GM23338 (cell line): Measurements from ENCODE around the gene PARP9. TPM values are rescaled to one million over a fixed set of nuclear protein-coding genes. Genes with fewer than 3 reads are reported as not detected.

ENCODE experiments used
- ATAC-seq: fragments of 200-7000 bp; cut with Tn5 transposase; 3 replicates; pipeline ENCODE4 v1.9.1; 2020
- DNase-seq: peaks from one replicate; pipeline ENCODE4 v3.0.0-alpha.2; 2015; ENCODE audit warnings: low spot score
- H2AFZ ChIP-seq: fragments of 200-600 bp; sonication (generic); 2 replicates; pipeline ENCODE4 v1.8.0; 2016; ENCODE audit warnings: antibody characterized with exemption, mild to moderate bottlenecking, moderate library complexity
- H3F3A ChIP-seq: fragments of 200-600 bp; sonication (generic); replicated peaks from 2 replicates; pipeline ENCODE4 v1.8.0; 2017; ENCODE audit warnings: antibody characterized with exemption, mixed run types, low read depth
- H3K27ac ChIP-seq: fragments of 200-600 bp; sonication (generic); 2 replicates; pipeline ENCODE4 v1.6.1; 2016; ENCODE audit warnings: low read depth
- H3K27me3 ChIP-seq: fragments of 200-600 bp; sonication (generic); 2 replicates; pipeline ENCODE4 v1.8.0; 2016; ENCODE audit warnings: mild to moderate bottlenecking, mixed run types, moderate library complexity; ENCODE audit not compliant: insufficient read depth
- H3K36me3 ChIP-seq: fragments of 200-600 bp; sonication (generic); 2 replicates; pipeline ENCODE4 v1.8.0; 2016; ENCODE audit warnings: mild to moderate bottlenecking; ENCODE audit not compliant: insufficient read depth
- H3K4me1 ChIP-seq: fragments of 200-600 bp; sonication (generic); 2 replicates; pipeline ENCODE4 v1.8.0; 2016; ENCODE audit warnings: mild to moderate bottlenecking, moderate library complexity; ENCODE audit not compliant: insufficient read depth
- H3K4me2 ChIP-seq: fragments of 200-600 bp; sonication (generic); 2 replicates; pipeline ENCODE4 v1.7.1; 2017; ENCODE audit warnings: mixed run types
- H3K4me3 ChIP-seq: fragments of 200-600 bp; sonication (generic); 2 replicates; pipeline ENCODE4 v1.6.1; 2016; ENCODE audit warnings: mixed run types
- H3K79me2 ChIP-seq: fragments of 200-600 bp; sonication (generic); replicated peaks from 2 replicates; pipeline ENCODE4 v1.8.0; 2017; ENCODE audit warnings: mild to moderate bottlenecking; ENCODE audit not compliant: insufficient read depth
- H3K9me2 ChIP-seq: fragments of 200-600 bp; sonication (generic); 2 replicates; pipeline ENCODE4 v1.8.0; 2017; ENCODE audit not compliant: insufficient read depth
- H4K20me1 ChIP-seq: fragments of 200-600 bp; sonication (generic); replicated peaks from 2 replicates; pipeline ENCODE4 v1.8.0; 2017; ENCODE audit warnings: mild to moderate bottlenecking; ENCODE audit not compliant: insufficient read depth
- H3K27ac Mint-ChIP-seq: 2 replicates; pipeline ENCODE4 v1.8.0; 2020; ENCODE audit warnings: inconsistent platforms, mild to moderate bottlenecking, moderate library complexity, mixed read lengths
- H3K27me3 Mint-ChIP-seq: 3 replicates; pipeline ENCODE4 v1.8.0; 2022; ENCODE audit warnings: low read depth, mild to moderate bottlenecking, moderate library complexity, mixed read lengths, inconsistent platforms; ENCODE audit not compliant: insufficient read depth, poor library complexity
- H3K36me3 Mint-ChIP-seq: 3 replicates; pipeline ENCODE4 v1.8.0; 2021; ENCODE audit warnings: low read depth, mild to moderate bottlenecking, inconsistent platforms, moderate library complexity, mixed read lengths
- H3K4me1 Mint-ChIP-seq: 3 replicates; pipeline ENCODE4 v1.8.0; 2020; ENCODE audit warnings: mild to moderate bottlenecking, inconsistent platforms, mixed read lengths
- H3K4me3 Mint-ChIP-seq: 3 replicates; pipeline ENCODE4 v1.8.0; 2021; ENCODE audit warnings: moderate library complexity, mild to moderate bottlenecking, inconsistent platforms, mixed read lengths
- H3K9me3 Mint-ChIP-seq: 3 replicates; pipeline ENCODE4 v1.8.0; 2020; ENCODE audit warnings: moderate library complexity, mild to moderate bottlenecking, inconsistent platforms, mixed read lengths
- CREB1 ChIP-seq: fragments of 250-450 bp; sonication (Bioruptor Pico); IDR thresholded peaks from 2 replicates; pipeline ENCODE4 v1.5.0; 2020; ENCODE audit warnings: low read depth, mild to moderate bottlenecking, moderate library complexity
- ETS1 ChIP-seq: IDR thresholded peaks from 2 replicates; pipeline ENCODE4 v1.6.1; 2016; ENCODE audit warnings: antibody characterized with exemption
- EZH2 ChIP-seq: fragments of 200-600 bp; sonication (generic); IDR thresholded peaks from one replicate; pipeline ENCODE4 v1.8.0; 2017; ENCODE audit warnings: antibody characterized with exemption, mild to moderate bottlenecking, low read depth; ENCODE audit not compliant: unreplicated experiment
- EZH2phosphoT487 ChIP-seq: fragments of 200-600 bp; sonication (generic); IDR thresholded peaks from one replicate; pipeline ENCODE4 v1.8.1; 2018; ENCODE audit warnings: antibody characterized with exemption; ENCODE audit not compliant: unreplicated experiment
- JUNB ChIP-seq: IDR thresholded peaks from one replicate; pipeline ENCODE4 v1.6.1; 2016; ENCODE audit warnings: antibody characterized with exemption; ENCODE audit not compliant: unreplicated experiment
- NANOG ChIP-seq: IDR thresholded peaks from 2 replicates; pipeline ENCODE4 v1.6.1; 2016; ENCODE audit warnings: antibody characterized with exemption, borderline replicate concordance
- POLR2AphosphoS5 ChIP-seq: IDR thresholded peaks from 2 replicates; pipeline ENCODE4 v1.6.1; 2016; ENCODE audit warnings: antibody characterized with exemption, low read depth
- STAT1 ChIP-seq: IDR thresholded peaks from one replicate; pipeline ENCODE4 v1.6.1; 2016; ENCODE audit warnings: antibody characterized with exemption; ENCODE audit not compliant: unreplicated experiment
- ZNF114 ChIP-seq: fragments of 250-450 bp; sonication (Bioruptor Pico); IDR thresholded peaks from 2 replicates; pipeline ENCODE4 v1.5.0; 2020; ENCODE audit warnings: mild to moderate bottlenecking, moderate library complexity
- ZNF331 ChIP-seq: fragments of 250-450 bp; sonication (Bioruptor Pico); IDR thresholded peaks from 2 replicates; pipeline ENCODE4 v1.5.0; 2020; ENCODE audit warnings: low read depth, mild to moderate bottlenecking, moderate library complexity
- polyA plus RNA-seq: library from polyadenylated mRNA; unstranded; fragments of >200 nt; fragmentation: Nextera tagmentation; extraction: Ambion mirVana; gene quantifications from 2 replicates; pipeline ENCODE4 v1.2.1, GENCODE V29; 2016
- total RNA-seq: library from RNA; depleted of rRNA; stranded (reverse); fragments of >200 nt; shearing (Covaris generic); gene quantifications from 2 replicates; pipeline ENCODE4 v1.2.3, GENCODE V29; 2014
- TF ChIP-seq, protein P1 (sequence below), 2 experiments: fragments of 200-600 bp in 1 of 2; sonication (generic) in 1 of 2; conservative IDR thresholded peaks; 2 replicates each; pipeline versions ENCODE4 v1.5.1 to v1.6.1; 2016 to 2017; ENCODE audit warnings: antibody characterized with exemption in 2 of 2, low read depth in 2 of 2, mild to moderate bottlenecking in 2 of 2, moderate library complexity in 1 of 2
- TF ChIP-seq, protein P2 (sequence below): fragments of 250-450 bp; sonication (Bioruptor Pico); IDR thresholded peaks from 2 replicates; pipeline ENCODE4 v1.5.0; 2020; ENCODE audit warnings: mild to moderate bottlenecking, moderate library complexity
- TF ChIP-seq, protein P3 (sequence below): IDR thresholded peaks from one replicate; pipeline ENCODE4 v1.6.1; 2018; ENCODE audit warnings: antibody characterized with exemption; ENCODE audit not compliant: unreplicated experiment

PARP9 gene
- total and polyA plus RNA-seq, 2 experiments from 2014 or later: 1.8 to 2.2 TPM

DNA sequence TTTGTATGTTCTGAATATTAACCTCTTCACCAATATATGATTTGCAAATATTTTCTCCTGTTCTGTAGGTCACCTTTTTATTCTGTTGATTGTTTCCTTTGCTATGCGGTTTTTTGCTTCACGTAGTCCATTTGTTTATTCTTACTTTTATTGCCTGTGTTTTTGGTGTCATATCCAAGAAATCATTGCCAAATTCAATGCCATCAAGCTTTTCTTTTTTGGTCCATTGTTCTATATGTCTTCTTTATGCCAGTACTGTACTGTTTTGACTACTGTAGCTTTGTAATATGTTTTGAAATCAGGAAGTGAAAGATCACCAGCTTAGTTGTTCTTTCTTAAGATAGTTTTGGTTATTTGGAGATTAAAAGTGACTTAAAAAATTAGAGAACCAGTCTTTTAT lies 17.5 kb upstream of the PARP9 start:
- H3K9me3 Mint-ChIP-seq: peaks cover 31% of the 10 kb centered on the region
- DNase-seq (no peak), ATAC-seq (no peak)
- Histone ChIP-seq H3F3A (no peaks in the 10 kb centered on the region), H3K4me1 (peaks cover under 1% of the 10 kb centered on the region; the same call in 1 of the 2 replicates), H4K20me1 (no peaks in the 10 kb centered on the region), H3K79me2 (no peaks in the 10 kb centered on the region), H3K36me3 (no peaks in the 10 kb centered on the region), H3K4me2 (no peak overlapping the region), H3K4me3 (no peak overlapping the region), H3K27ac (no peak overlapping the region), H3K27me3 (peaks cover 21% of the 10 kb centered on the region), H3K9me2 (peaks cover 2% of the 10 kb centered on the region; the same call in 1 of the 2 replicates), H2AFZ (no peak overlapping the region)
- TF ChIP-seq ZNF114 (CRISPR knock-in tag): no peak
- TF ChIP-seq, protein P1, sequence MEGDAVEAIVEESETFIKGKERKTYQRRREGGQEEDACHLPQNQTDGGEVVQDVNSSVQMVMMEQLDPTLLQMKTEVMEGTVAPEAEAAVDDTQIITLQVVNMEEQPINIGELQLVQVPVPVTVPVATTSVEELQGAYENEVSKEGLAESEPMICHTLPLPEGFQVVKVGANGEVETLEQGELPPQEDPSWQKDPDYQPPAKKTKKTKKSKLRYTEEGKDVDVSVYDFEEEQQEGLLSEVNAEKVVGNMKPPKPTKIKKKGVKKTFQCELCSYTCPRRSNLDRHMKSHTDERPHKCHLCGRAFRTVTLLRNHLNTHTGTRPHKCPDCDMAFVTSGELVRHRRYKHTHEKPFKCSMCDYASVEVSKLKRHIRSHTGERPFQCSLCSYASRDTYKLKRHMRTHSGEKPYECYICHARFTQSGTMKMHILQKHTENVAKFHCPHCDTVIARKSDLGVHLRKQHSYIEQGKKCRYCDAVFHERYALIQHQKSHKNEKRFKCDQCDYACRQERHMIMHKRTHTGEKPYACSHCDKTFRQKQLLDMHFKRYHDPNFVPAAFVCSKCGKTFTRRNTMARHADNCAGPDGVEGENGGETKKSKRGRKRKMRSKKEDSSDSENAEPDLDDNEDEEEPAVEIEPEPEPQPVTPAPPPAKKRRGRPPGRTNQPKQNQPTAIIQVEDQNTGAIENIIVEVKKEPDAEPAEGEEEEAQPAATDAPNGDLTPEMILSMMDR (conservative IDR thresholded peaks at IDR 0.05; ENCODE audit: low read depth in 2 of 2): no peak
- no peak for TF ChIP-seq EZH2
- no peak for TF ChIP-seq EZH2phosphoT487
- TF ChIP-seq, protein P2, sequence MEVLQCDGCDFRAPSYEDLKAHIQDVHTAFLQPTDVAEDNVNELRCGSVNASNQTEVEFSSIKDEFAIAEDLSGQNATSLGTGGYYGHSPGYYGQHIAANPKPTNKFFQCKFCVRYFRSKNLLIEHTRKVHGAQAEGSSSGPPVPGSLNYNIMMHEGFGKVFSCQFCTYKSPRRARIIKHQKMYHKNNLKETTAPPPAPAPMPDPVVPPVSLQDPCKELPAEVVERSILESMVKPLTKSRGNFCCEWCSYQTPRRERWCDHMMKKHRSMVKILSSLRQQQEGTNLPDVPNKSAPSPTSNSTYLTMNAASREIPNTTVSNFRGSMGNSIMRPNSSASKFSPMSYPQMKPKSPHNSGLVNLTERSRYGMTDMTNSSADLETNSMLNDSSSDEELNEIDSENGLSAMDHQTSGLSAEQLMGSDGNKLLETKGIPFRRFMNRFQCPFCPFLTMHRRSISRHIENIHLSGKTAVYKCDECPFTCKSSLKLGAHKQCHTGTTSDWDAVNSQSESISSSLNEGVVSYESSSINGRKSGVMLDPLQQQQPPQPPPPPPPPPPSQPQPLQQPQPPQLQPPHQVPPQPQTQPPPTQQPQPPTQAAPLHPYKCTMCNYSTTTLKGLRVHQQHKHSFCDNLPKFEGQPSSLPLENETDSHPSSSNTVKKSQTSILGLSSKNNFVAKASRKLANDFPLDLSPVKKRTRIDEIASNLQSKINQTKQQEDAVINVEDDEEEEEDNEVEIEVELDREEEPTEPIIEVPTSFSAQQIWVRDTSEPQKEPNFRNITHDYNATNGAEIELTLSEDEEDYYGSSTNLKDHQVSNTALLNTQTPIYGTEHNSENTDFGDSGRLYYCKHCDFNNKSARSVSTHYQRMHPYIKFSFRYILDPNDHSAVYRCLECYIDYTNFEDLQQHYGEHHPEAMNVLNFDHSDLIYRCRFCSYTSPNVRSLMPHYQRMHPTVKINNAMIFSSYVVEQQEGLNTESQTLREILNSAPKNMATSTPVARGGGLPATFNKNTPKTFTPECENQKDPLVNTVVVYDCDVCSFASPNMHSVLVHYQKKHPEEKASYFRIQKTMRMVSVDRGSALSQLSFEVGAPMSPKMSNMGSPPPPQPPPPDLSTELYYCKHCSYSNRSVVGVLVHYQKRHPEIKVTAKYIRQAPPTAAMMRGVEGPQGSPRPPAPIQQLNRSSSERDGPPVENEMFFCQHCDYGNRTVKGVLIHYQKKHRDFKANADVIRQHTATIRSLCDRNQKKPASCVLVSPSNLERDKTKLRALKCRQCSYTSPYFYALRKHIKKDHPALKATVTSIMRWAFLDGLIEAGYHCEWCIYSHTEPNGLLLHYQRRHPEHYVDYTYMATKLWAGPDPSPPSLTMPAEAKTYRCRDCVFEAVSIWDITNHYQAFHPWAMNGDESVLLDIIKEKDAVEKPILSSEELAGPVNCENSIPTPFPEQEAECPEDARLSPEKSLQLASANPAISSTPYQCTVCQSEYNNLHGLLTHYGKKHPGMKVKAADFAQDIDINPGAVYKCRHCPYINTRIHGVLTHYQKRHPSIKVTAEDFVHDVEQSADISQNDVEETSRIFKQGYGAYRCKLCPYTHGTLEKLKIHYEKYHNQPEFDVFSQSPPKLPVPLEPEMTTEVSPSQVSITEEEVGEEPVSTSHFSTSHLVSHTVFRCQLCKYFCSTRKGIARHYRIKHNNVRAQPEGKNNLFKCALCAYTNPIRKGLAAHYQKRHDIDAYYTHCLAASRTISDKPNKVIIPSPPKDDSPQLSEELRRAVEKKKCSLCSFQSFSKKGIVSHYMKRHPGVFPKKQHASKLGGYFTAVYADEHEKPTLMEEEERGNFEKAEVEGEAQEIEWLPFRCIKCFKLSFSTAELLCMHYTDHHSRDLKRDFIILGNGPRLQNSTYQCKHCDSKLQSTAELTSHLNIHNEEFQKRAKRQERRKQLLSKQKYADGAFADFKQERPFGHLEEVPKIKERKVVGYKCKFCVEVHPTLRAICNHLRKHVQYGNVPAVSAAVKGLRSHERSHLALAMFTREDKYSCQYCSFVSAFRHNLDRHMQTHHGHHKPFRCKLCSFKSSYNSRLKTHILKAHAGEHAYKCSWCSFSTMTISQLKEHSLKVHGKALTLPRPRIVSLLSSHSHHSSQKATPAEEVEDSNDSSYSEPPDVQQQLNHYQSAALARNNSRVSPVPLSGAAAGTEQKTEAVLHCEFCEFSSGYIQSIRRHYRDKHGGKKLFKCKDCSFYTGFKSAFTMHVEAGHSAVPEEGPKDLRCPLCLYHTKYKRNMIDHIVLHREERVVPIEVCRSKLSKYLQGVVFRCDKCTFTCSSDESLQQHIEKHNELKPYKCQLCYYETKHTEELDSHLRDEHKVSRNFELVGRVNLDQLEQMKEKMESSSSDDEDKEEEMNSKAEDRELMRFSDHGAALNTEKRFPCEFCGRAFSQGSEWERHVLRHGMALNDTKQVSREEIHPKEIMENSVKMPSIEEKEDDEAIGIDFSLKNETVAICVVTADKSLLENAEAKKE (CRISPR knock-in tag): no peak
- no peak for TF ChIP-seq JUNB
- TF ChIP-seq POLR2AphosphoS5: no peak
- no peak for TF ChIP-seq ETS1
- no peak for TF ChIP-seq NANOG
- no peak for TF ChIP-seq ZNF331 (CRISPR knock-in tag)
- no peak for TF ChIP-seq CREB1 (CRISPR knock-in tag)
- no peak for TF ChIP-seq STAT1
- TF ChIP-seq, protein P3, sequence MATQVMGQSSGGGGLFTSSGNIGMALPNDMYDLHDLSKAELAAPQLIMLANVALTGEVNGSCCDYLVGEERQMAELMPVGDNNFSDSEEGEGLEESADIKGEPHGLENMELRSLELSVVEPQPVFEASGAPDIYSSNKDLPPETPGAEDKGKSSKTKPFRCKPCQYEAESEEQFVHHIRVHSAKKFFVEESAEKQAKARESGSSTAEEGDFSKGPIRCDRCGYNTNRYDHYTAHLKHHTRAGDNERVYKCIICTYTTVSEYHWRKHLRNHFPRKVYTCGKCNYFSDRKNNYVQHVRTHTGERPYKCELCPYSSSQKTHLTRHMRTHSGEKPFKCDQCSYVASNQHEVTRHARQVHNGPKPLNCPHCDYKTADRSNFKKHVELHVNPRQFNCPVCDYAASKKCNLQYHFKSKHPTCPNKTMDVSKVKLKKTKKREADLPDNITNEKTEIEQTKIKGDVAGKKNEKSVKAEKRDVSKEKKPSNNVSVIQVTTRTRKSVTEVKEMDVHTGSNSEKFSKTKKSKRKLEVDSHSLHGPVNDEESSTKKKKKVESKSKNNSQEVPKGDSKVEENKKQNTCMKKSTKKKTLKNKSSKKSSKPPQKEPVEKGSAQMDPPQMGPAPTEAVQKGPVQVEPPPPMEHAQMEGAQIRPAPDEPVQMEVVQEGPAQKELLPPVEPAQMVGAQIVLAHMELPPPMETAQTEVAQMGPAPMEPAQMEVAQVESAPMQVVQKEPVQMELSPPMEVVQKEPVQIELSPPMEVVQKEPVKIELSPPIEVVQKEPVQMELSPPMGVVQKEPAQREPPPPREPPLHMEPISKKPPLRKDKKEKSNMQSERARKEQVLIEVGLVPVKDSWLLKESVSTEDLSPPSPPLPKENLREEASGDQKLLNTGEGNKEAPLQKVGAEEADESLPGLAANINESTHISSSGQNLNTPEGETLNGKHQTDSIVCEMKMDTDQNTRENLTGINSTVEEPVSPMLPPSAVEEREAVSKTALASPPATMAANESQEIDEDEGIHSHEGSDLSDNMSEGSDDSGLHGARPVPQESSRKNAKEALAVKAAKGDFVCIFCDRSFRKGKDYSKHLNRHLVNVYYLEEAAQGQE: no peak
- H3K27ac Mint-ChIP-seq: no peak overlapping the region
- peaks cover 20% of the 10 kb centered on the region for H3K36me3 Mint-ChIP-seq
- peaks cover 10% of the 10 kb centered on the region; the same call in 2 of the 3 replicates for H3K4me1 Mint-ChIP-seq
- H3K27me3 Mint-ChIP-seq: peaks cover 7% of the 10 kb centered on the region
- no peak overlapping the region for H3K4me3 Mint-ChIP-seq
